Retinal pigment epithelial cell (primary cell): ENCODE results near the gene MRPL41.
A peak's percentile ranks its signal among the peaks of the same experiment; 100 is the strongest.

Experiments used
- DNase-seq: peaks from one replicate; pipeline ENCODE4 v3.0.0-alpha.2; 2010; ENCODE audit warnings: low read depth
- H3K4me3 ChIP-seq: 2 replicates; pipeline ENCODE4 v1.5.1; 2011; ENCODE audit warnings: mild to moderate bottlenecking, low read length, control low read depth, moderate library complexity
- CTCF ChIP-seq: conservative IDR thresholded peaks from 2 replicates; pipeline ENCODE4 v1.5.1; 2011; ENCODE audit warnings: low read depth, low read length, control low read depth, inconsistent platforms

The MRPL41 gene

GRCh38 chr9:137578518-137579258 lies 27.0 kb downstream of the MRPL41 start, which contains the start of gene DPH7:
DPH7 (minus strand) TSS chr9:137578925; CDS start chr9:137578777, 148 bp downstream.
- peak; percentile 58 for DNase-seq
- peak within 1 kb of the TSS; percentile 78 for H3K4me3 ChIP-seq
- peak; percentile 85 for TF ChIP-seq CTCF

- H3K4me3 ChIP-seq = peak overlapping the region; percentile 54
- TF ChIP-seq CTCF = no peak
- no peak for DNase-seq
Observed at GRCh38 chr9:137579259-137579604, 27.6 kb downstream of the MRPL41 start.

- no peak for TF ChIP-seq CTCF
- H3K4me3 ChIP-seq = no peak overlapping the region
- no peak for DNase-seq
Observed at GRCh38 chr9:137580209-137580953, 28.7 kb downstream of the MRPL41 start.

DNA sequence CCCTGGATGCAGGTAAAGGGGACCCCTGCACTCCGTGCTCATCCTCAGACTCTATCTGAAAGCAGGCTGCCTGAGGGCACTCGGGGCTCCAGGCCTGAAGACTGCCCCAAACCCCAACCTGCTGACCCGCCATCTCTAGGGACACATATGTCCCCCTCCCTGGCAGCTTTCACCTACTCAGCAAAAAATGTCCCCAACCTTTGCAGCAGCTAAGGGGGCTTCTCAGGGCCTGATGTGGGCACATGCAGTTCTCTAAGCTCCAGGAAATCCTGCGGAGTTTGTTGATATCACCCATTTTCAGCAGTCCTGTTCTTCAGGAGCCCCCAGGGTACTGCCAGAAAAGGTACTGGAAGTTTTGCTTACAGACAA lies 29.3 kb downstream of the MRPL41 start:
- no peak overlapping the region for H3K4me3 ChIP-seq
- no peak for DNase-seq
- no peak for TF ChIP-seq CTCF

DNA sequence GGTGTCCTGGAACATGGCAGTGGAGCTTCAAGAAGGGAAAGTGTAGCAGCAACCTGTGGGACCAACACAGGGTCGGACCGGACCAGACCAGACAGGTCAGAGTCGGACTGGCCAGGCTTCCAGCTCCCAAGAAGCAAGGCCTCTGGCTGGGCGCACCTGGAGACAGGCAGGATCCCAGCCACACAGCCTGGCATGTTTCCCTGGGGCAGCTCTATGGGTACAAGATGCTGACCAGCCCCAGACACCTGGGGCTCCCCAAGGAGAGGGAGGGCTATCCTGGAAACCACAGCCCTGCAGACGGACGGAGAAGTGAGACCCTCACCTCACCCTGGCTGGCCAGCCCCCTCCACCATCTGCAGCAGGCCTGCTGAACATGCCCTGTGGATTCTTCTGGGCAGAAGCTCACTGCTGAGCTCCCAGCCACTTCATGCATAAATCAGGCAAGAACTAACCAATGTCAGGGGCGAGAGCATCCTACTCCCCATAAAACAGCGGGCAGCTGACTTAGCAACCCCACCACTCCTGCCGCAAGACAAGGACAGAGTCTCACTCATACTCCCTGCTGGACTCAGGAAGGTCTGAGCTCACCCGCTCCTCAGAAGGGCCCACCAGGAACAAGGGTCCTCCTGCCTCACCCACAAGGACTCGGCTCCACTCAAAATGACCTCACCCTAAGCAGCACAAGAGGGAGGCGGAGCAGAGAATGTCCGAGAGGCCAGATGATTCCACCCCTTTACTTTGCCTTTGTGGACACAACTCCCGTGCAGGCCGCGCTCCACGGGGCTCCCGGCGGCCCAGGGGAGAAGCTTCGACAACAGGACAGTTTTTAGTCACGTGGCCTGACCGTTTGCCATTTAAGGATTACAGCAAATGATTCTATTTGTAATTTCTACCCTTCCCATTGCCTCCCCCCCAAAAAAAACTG lies 29.9 kb downstream of the MRPL41 start:
- TF ChIP-seq CTCF = no peak
- H3K4me3 ChIP-seq = no peak overlapping the region
- no peak for DNase-seq

DNA sequence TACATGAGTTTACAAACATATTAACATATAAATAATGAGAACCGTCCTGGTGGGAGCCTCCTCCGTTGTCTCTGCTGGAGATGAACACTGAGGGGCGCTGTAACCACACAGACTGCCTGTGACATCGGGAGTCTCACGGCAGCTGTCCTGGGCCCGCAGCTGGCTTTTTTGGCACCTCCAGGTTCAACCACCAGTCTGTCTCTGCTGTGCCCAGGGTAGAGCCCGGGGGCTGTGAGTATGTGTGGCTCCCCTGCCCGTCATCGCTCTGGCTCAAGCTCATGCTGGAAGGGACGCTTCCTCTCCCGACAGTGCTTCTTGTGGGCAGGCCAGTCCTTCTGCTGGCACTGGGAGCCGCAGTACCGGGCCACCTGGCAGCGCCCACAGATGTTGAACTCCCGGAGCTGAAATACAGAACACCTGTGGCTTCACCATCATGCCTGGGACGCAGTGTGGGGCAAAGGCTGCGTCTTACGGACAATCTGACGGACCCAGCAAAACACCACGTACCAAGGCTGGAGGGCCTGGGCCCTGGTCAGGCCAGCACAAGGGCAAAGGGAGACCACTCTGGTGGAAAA lies 30.7 kb downstream of the MRPL41 start:
- TF ChIP-seq CTCF = peak; percentile 38
- no peak for DNase-seq
- no peak overlapping the region for H3K4me3 ChIP-seq
